Measurements from ENCODE around the gene HRH2.

Gene HRH2

GRCh38 chr5:175709276-175709781, 51.5 kb downstream of the HRH2 start:
- Histone ChIP-seq H2BK5ac (ENCODE audit: low read length) (no peak overlapping the region), H2BK15ac (ENCODE audit: low read length) (no peak overlapping the region), H2AK5ac (ENCODE audit: low read depth, low read length) (no peak overlapping the region), H3K18ac (ENCODE audit: low read length) (no peak overlapping the region), H3K27me3 (ENCODE audit: control insufficient read depth in 3 of 3, insufficient read depth in 3 of 3, low read depth in 1 of 3, low read length in 3 of 3) (peaks cover 0 to 3% (median 0%) of the 10 kb centered on the region in 3 experiments), H3K36me3 (replicated peaks in 1 of 2; ENCODE audit: control insufficient read depth in 2 of 2, insufficient read depth in 2 of 2, low read length in 2 of 2) (no peaks in the 10 kb centered on the region), H4K8ac (ENCODE audit: low read depth, low read length) (no peak overlapping the region), H2BK12ac (ENCODE audit: low read length) (no peak overlapping the region), H3K79me1 (ENCODE audit: low read depth, low read length) (peaks cover 2% of the 10 kb centered on the region), H3K23ac (ENCODE audit: low read depth, low read length, poor library complexity) (no peak overlapping the region), H3K4me1 (ENCODE audit: control insufficient read depth in 2 of 2, insufficient read depth in 1 of 2, low read depth in 1 of 2, low read length in 2 of 2) (no peaks in the 10 kb centered on the region), H3K4ac (ENCODE audit: low read length) (no peak overlapping the region), H3K14ac (ENCODE audit: low read length) (no peak overlapping the region), H3K9me3 (replicated peaks in 1 of 2; ENCODE audit: control insufficient read depth in 2 of 2, insufficient read depth in 1 of 2, low read depth in 1 of 2, low read length in 2 of 2) (peaks cover 4% of the 10 kb centered on the region in 2 donors), H3K4me3 (ENCODE audit: low read length in 2 of 2) (no peak overlapping the region), H2BK120ac (ENCODE audit: low read depth, low read length) (no peak overlapping the region), H3K27ac (replicated peaks; ENCODE audit: low read length) (no peak overlapping the region), H4K91ac (ENCODE audit: low read depth, low read length, poor library complexity) (no peak overlapping the region), H3K4me2 (ENCODE audit: insufficient read depth, low read length, poor library complexity, severe bottlenecking) (no peak overlapping the region), H3K9ac (ENCODE audit: low read depth, low read length, poor library complexity) (no peak overlapping the region), H2AFZ (ENCODE audit: low read length) (no peak overlapping the region)
- no peak for DNase-seq (ENCODE audit: low spot score)
- WGBS, 2 donors (ENCODE audit: extremely low coverage in 2 of 2, insufficient read length in 2 of 2, insufficient replicate concordance in 1 of 2), result no CpG with 5 or more reads among the region's 13 CpGs

- H3K4ac ChIP-seq (ENCODE audit: low read length), result no peak overlapping the region
- H3K23ac ChIP-seq (ENCODE audit: low read depth, low read length, poor library complexity), result no peak overlapping the region
- H3K9me3 ChIP-seq (replicated peaks in 1 of 2; ENCODE audit: control insufficient read depth in 2 of 2, insufficient read depth in 1 of 2, low read depth in 1 of 2, low read length in 2 of 2), result peaks cover 4% of the 10 kb centered on the region in 2 donors
- no peak overlapping the region for H3K18ac ChIP-seq (ENCODE audit: low read length)
- no peak for DNase-seq (ENCODE audit: low spot score)
- no peak overlapping the region for H4K91ac ChIP-seq (ENCODE audit: low read depth, low read length, poor library complexity)
- no peak overlapping the region for H2BK12ac ChIP-seq (ENCODE audit: low read length)
- no peak overlapping the region for H2AK5ac ChIP-seq (ENCODE audit: low read depth, low read length)
- H3K9ac ChIP-seq (ENCODE audit: low read depth, low read length, poor library complexity), result no peak overlapping the region
- peaks cover 2% of the 10 kb centered on the region for H3K79me1 ChIP-seq (ENCODE audit: low read depth, low read length)
- H2BK5ac ChIP-seq (ENCODE audit: low read length), result no peak overlapping the region
- no peak overlapping the region for H4K8ac ChIP-seq (ENCODE audit: low read depth, low read length)
- H2BK15ac ChIP-seq (ENCODE audit: low read length), result no peak overlapping the region
- no peaks in the 10 kb centered on the region for H3K4me1 ChIP-seq (ENCODE audit: control insufficient read depth in 2 of 2, insufficient read depth in 1 of 2, low read depth in 1 of 2, low read length in 2 of 2)
- H3K4me2 ChIP-seq (ENCODE audit: insufficient read depth, low read length, poor library complexity, severe bottlenecking), result no peak overlapping the region
- no peak overlapping the region for H2BK120ac ChIP-seq (ENCODE audit: low read depth, low read length)
- H3K14ac ChIP-seq (ENCODE audit: low read length), result no peak overlapping the region
- H2AFZ ChIP-seq (ENCODE audit: low read length), result no peak overlapping the region
- no peaks in the 10 kb centered on the region for H3K36me3 ChIP-seq (replicated peaks in 1 of 2; ENCODE audit: control insufficient read depth in 2 of 2, insufficient read depth in 2 of 2, low read length in 2 of 2)
- H3K4me3 ChIP-seq (ENCODE audit: low read length in 2 of 2), result no peak overlapping the region
- H3K27me3 ChIP-seq (ENCODE audit: control insufficient read depth in 3 of 3, insufficient read depth in 3 of 3, low read depth in 1 of 3, low read length in 3 of 3), result peaks cover 0 to 3% (median 0%) of the 10 kb centered on the region in 3 experiments
- no CpG with 5 or more reads among the region's 6 CpGs for WGBS, 2 donors (ENCODE audit: extremely low coverage in 2 of 2, insufficient read length in 2 of 2, insufficient replicate concordance in 1 of 2)
- no peak overlapping the region for H3K27ac ChIP-seq (replicated peaks; ENCODE audit: low read length)
Observed at GRCh38 chr5:175710326-175710725, 52.5 kb downstream of the HRH2 start.

DNA sequence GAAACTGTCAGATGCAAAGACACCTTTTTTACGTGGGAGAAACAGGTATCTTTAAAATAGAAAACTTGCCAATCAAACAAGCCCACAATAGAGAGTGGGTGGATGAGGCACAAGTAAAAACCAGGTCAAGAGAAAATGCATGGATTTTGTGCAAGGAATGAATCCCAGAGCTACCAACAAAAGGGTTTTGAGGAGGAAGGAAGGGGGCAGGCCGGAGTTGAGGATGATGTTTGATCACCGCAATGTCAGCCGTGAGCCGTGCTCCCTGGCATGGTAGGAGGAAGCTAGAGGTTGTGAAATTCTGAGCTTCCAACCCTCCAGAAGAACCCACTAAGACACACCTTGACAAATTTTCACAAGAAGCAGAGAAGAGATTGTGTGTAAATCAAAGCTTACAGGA, 53.2 kb downstream of the HRH2 start:
- no peak overlapping the region for H2BK120ac ChIP-seq (ENCODE audit: low read depth, low read length)
- H2BK15ac ChIP-seq (ENCODE audit: low read length), result no peak overlapping the region
- H3K27me3 ChIP-seq (ENCODE audit: control insufficient read depth in 3 of 3, insufficient read depth in 3 of 3, low read depth in 1 of 3, low read length in 3 of 3), result peaks cover 0 to 3% (median 0%) of the 10 kb centered on the region in 3 experiments
- no peaks in the 10 kb centered on the region for H3K4me1 ChIP-seq (ENCODE audit: control insufficient read depth in 2 of 2, insufficient read depth in 1 of 2, low read depth in 1 of 2, low read length in 2 of 2)
- H4K91ac ChIP-seq (ENCODE audit: low read depth, low read length, poor library complexity), result no peak overlapping the region
- no peak overlapping the region for H3K14ac ChIP-seq (ENCODE audit: low read length)
- no CpG with 5 or more reads among the region's 5 CpGs for WGBS, 2 donors (ENCODE audit: extremely low coverage in 2 of 2, insufficient read length in 2 of 2, insufficient replicate concordance in 1 of 2)
- H2AK5ac ChIP-seq (ENCODE audit: low read depth, low read length), result no peak overlapping the region
- no peak overlapping the region for H3K4me3 ChIP-seq (ENCODE audit: low read length in 2 of 2)
- H3K79me1 ChIP-seq (ENCODE audit: low read depth, low read length), result peaks cover 2% of the 10 kb centered on the region
- no peak overlapping the region for H2AFZ ChIP-seq (ENCODE audit: low read length)
- no peak overlapping the region for H3K27ac ChIP-seq (replicated peaks; ENCODE audit: low read length)
- no peak overlapping the region for H3K4me2 ChIP-seq (ENCODE audit: insufficient read depth, low read length, poor library complexity, severe bottlenecking)
- DNase-seq (ENCODE audit: low spot score), result no peak
- no peak overlapping the region for H4K8ac ChIP-seq (ENCODE audit: low read depth, low read length)
- H3K36me3 ChIP-seq (replicated peaks in 1 of 2; ENCODE audit: control insufficient read depth in 2 of 2, insufficient read depth in 2 of 2, low read length in 2 of 2), result no peaks in the 10 kb centered on the region
- H2BK12ac ChIP-seq (ENCODE audit: low read length), result no peak overlapping the region
- H3K18ac ChIP-seq (ENCODE audit: low read length), result no peak overlapping the region
- no peak overlapping the region for H3K9ac ChIP-seq (ENCODE audit: low read depth, low read length, poor library complexity)
- no peak overlapping the region for H3K23ac ChIP-seq (ENCODE audit: low read depth, low read length, poor library complexity)
- no peak overlapping the region for H2BK5ac ChIP-seq (ENCODE audit: low read length)
- no peak overlapping the region for H3K4ac ChIP-seq (ENCODE audit: low read length)
- H3K9me3 ChIP-seq (replicated peaks in 1 of 2; ENCODE audit: control insufficient read depth in 2 of 2, insufficient read depth in 1 of 2, low read depth in 1 of 2, low read length in 2 of 2), result peaks cover 4% of the 10 kb centered on the region in 2 donors

GRCh38 chr5:175711472-175712312, 53.8 kb downstream of the HRH2 start:
- Histone ChIP-seq H3K18ac (ENCODE audit: low read length) (no peak overlapping the region), H4K8ac (ENCODE audit: low read depth, low read length) (no peak overlapping the region), H3K4ac (ENCODE audit: low read length) (no peak overlapping the region), H3K9ac (ENCODE audit: low read depth, low read length, poor library complexity) (no peak overlapping the region), H3K23ac (ENCODE audit: low read depth, low read length, poor library complexity) (no peak overlapping the region), H2AFZ (ENCODE audit: low read length) (no peak overlapping the region), H3K27ac (replicated peaks; ENCODE audit: low read length) (no peak overlapping the region), H2AK5ac (ENCODE audit: low read depth, low read length) (no peak overlapping the region), H2BK120ac (ENCODE audit: low read depth, low read length) (no peak overlapping the region), H4K91ac (ENCODE audit: low read depth, low read length, poor library complexity) (no peak overlapping the region), H3K4me2 (ENCODE audit: insufficient read depth, low read length, poor library complexity, severe bottlenecking) (no peak overlapping the region), H2BK12ac (ENCODE audit: low read length) (no peak overlapping the region), H3K27me3 (ENCODE audit: control insufficient read depth in 3 of 3, insufficient read depth in 3 of 3, low read depth in 1 of 3, low read length in 3 of 3) (peaks cover 0 to 3% (median 0%) of the 10 kb centered on the region in 3 experiments), H2BK5ac (ENCODE audit: low read length) (no peak overlapping the region), H3K4me1 (ENCODE audit: control insufficient read depth in 2 of 2, insufficient read depth in 1 of 2, low read depth in 1 of 2, low read length in 2 of 2) (no peaks in the 10 kb centered on the region), H3K36me3 (replicated peaks in 1 of 2; ENCODE audit: control insufficient read depth in 2 of 2, insufficient read depth in 2 of 2, low read length in 2 of 2) (no peaks in the 10 kb centered on the region), H3K9me3 (replicated peaks in 1 of 2; ENCODE audit: control insufficient read depth in 2 of 2, insufficient read depth in 1 of 2, low read depth in 1 of 2, low read length in 2 of 2) (peaks cover 3 to 4% of the 10 kb centered on the region in 2 donors), H2BK15ac (ENCODE audit: low read length) (no peak overlapping the region), H3K79me1 (ENCODE audit: low read depth, low read length) (peaks cover 2% of the 10 kb centered on the region), H3K4me3 (ENCODE audit: low read length in 2 of 2) (no peak overlapping the region), H3K14ac (ENCODE audit: low read length) (no peak overlapping the region)
- no CpG with 5 or more reads among the region's 20 CpGs for WGBS, 2 donors (ENCODE audit: extremely low coverage in 2 of 2, insufficient read length in 2 of 2, insufficient replicate concordance in 1 of 2)
- DNase-seq (ENCODE audit: low spot score), result no peak
